HG03064 (cell line): ENCODE data around the gene MYO3B.

Experiments used
- ATAC-seq: cut with Tn5 transposase; IDR thresholded peaks from one replicate; pipeline ENCODE4 v1.9.1; 2021; ENCODE audit warnings: low read depth; ENCODE audit not compliant: unreplicated experiment

Gene MYO3B

GRCh38 chr2:170493426-170494097, 315.6 kb downstream of the MYO3B start:
- no peak for ATAC-seq

GRCh38 chr2:170495896-170496295, 317.9 kb downstream of the MYO3B start:
- no peak for ATAC-seq

GRCh38 chr2:170498619-170499018, 320.7 kb downstream of the MYO3B start:
- no peak for ATAC-seq

GRCh38 chr2:170500104-170500503, 322.2 kb downstream of the MYO3B start:
- no peak for ATAC-seq

- ATAC-seq = no peak
Observed at GRCh38 chr2:170500770-170501169, 322.8 kb downstream of the MYO3B start.

GRCh38 chr2:170501421-170502043, 323.6 kb downstream of the MYO3B start:
- no peak for ATAC-seq

GRCh38 chr2:170502361-170503130, 324.6 kb downstream of the MYO3B start:
- no peak for ATAC-seq

GRCh38 chr2:170503563-170503962, 325.6 kb downstream of the MYO3B start:
- no peak for ATAC-seq

- no peak for ATAC-seq
Observed at GRCh38 chr2:170503971-170504809, 326.2 kb downstream of the MYO3B start.

- no peak for ATAC-seq
Observed at GRCh38 chr2:170504810-170505145, 326.8 kb downstream of the MYO3B start.

GRCh38 chr2:170505631-170506275, 327.8 kb downstream of the MYO3B start:
- no peak for ATAC-seq

- no peak for ATAC-seq
Observed at GRCh38 chr2:170509452-170510193, 331.7 kb downstream of the MYO3B start.

GRCh38 chr2:170512266-170512665, 334.3 kb downstream of the MYO3B start:
- ATAC-seq = no peak

- no peak for ATAC-seq
Observed at GRCh38 chr2:170514140-170514539, 336.2 kb downstream of the MYO3B start.

GRCh38 chr2:170517538-170517937, 339.6 kb downstream of the MYO3B start:
- ATAC-seq = no peak

- ATAC-seq = no peak
Observed at GRCh38 chr2:170518911-170519310, 341.0 kb downstream of the MYO3B start.

GRCh38 chr2:170521299-170521698, 343.4 kb downstream of the MYO3B start:
- ATAC-seq = no peak

GRCh38 chr2:170523506-170523905, 345.6 kb downstream of the MYO3B start:
- no peak for ATAC-seq

GRCh38 chr2:170524828-170525565, 347.1 kb downstream of the MYO3B start:
- no peak for ATAC-seq
